AG10803 (cell line): ENCODE results near the gene SUGT1.

Source experiments
- DNase-seq: peaks from one replicate; pipeline ENCODE4 v3.0.0; 2010; ENCODE audit warnings: low read depth
- H3K4me3 ChIP-seq: 2 replicates; pipeline ENCODE4 v1.5.1; 2011; ENCODE audit warnings: mild to moderate bottlenecking, low read length, control low read depth
- CTCF ChIP-seq: conservative IDR thresholded peaks from 2 replicates; pipeline ENCODE4 v1.5.1; 2011; ENCODE audit warnings: mild to moderate bottlenecking, low read length, control low read depth, inconsistent platforms

SUGT1 gene

GRCh38 chr13:52725302-52725701, 72.7 kb downstream of the SUGT1 start:
- no peak for TF ChIP-seq CTCF
- H3K4me3 ChIP-seq = no peak overlapping the region
- DNase-seq = no peak

GRCh38 chr13:52726258-52726657, 73.6 kb downstream of the SUGT1 start:
- no peak for TF ChIP-seq CTCF
- DNase-seq = no peak

GRCh38 chr13:52734075-52734623, 81.5 kb downstream of the SUGT1 start:
- DNase-seq = no peak
- H3K4me3 ChIP-seq = no peak overlapping the region
- no peak for TF ChIP-seq CTCF

More at GRCh38 chr13:52726258-52726657, 73.6 kb downstream of the SUGT1 start:
- no peak overlapping the region for H3K4me3 ChIP-seq

- DNase-seq = no peak
- TF ChIP-seq CTCF = no peak
- no peak overlapping the region for H3K4me3 ChIP-seq
Observed at GRCh38 chr13:52736891-52737290, 84.3 kb downstream of the SUGT1 start.

GRCh38 chr13:52737451-52737850, 84.8 kb downstream of the SUGT1 start:
- no peak for TF ChIP-seq CTCF
- DNase-seq = no peak
- H3K4me3 ChIP-seq = no peak overlapping the region

- DNase-seq = no peak
- H3K4me3 ChIP-seq = no peak overlapping the region
- TF ChIP-seq CTCF = no peak
Observed at GRCh38 chr13:52737965-52738364, 85.3 kb downstream of the SUGT1 start.

GRCh38 chr13:52738719-52739467, 86.3 kb downstream of the SUGT1 start:
- no peak overlapping the region for H3K4me3 ChIP-seq
- DNase-seq = no peak
- TF ChIP-seq CTCF = 0 out of 2 replicates have a peak, but pooled peaks have one; percentile 4
